Keratinocyte (primary cell): ENCODE measurements around the gene SMAD3. TPM values are rescaled to one million over a fixed set of nuclear protein-coding genes. Genes with fewer than 3 reads are reported as not detected.

Experiments used
- DNase-seq: peaks from one replicate; pipeline ENCODE4 v3.0.0-alpha.2; 2011; ENCODE audit warnings: low read depth, missing footprints, low spot score
- FAIRE-seq: peaks from 2 replicates; lab custom pipeline; 2011; peaks lifted over from hg19 to GRCh38; lab: Jason Lieb, UNC
- H2AFZ ChIP-seq: 2 replicates; pipeline ENCODE4 v1.6.0; 2012; ENCODE audit warnings: low read length, control low read depth, inconsistent platforms; ENCODE audit not compliant: control insufficient read depth
- H3K27ac ChIP-seq: 2 replicates; pipeline ENCODE4 v1.5.1; 2011; ENCODE audit warnings: low read length; ENCODE audit not compliant: control insufficient read depth, insufficient read depth
- H3K27me3 ChIP-seq: 3 replicates; pipeline ENCODE4 v1.6.0; 2011; ENCODE audit warnings: low read length; ENCODE audit not compliant: control insufficient read depth, insufficient read depth; ENCODE audit errors: extremely low read depth
- H3K36me3 ChIP-seq, 2 experiments: 2 replicates in 1 of 2; 3 replicates in 1 of 2; pipeline ENCODE4 v1.5.1; 2011; ENCODE audit warnings: low read length in 2 of 2, mild to moderate bottlenecking in 1 of 2; ENCODE audit not compliant: control insufficient read depth in 2 of 2, insufficient read depth in 2 of 2; ENCODE audit errors: extremely low read depth in 1 of 2
- H3K4me1 ChIP-seq: 3 replicates; pipeline ENCODE4 v1.5.1; 2011; ENCODE audit warnings: low read length; ENCODE audit not compliant: control insufficient read depth, insufficient read depth; ENCODE audit errors: extremely low read depth
- H3K4me2 ChIP-seq: 3 replicates; pipeline ENCODE4 v1.6.0; 2011; ENCODE audit warnings: low read depth, low read length; ENCODE audit not compliant: control insufficient read depth, insufficient read depth; ENCODE audit errors: extremely low read depth
- H3K4me3 ChIP-seq, 3 experiments: fragments of 200-600 bp in 1 of 3; sonication (generic) in 1 of 3; 2 replicates in 2 of 3; 3 replicates in 1 of 3; pipeline ENCODE4 v1.5.1; 2011 to 2016; ENCODE audit warnings: low read length in 3 of 3, mild to moderate bottlenecking in 3 of 3, control low read depth in 2 of 3, inconsistent platforms in 1 of 3, low read depth in 1 of 3, mixed read lengths in 1 of 3, mixed run types in 1 of 3, moderate library complexity in 1 of 3; ENCODE audit not compliant: control insufficient read depth in 2 of 3, insufficient read depth in 2 of 3; ENCODE audit errors: extremely low read depth in 1 of 3
- H3K79me2 ChIP-seq: 2 replicates; pipeline ENCODE4 v1.6.0; 2012; ENCODE audit warnings: low read length; ENCODE audit not compliant: control insufficient read depth, insufficient read depth
- H3K9ac ChIP-seq: 3 replicates; pipeline ENCODE4 v1.6.0; 2011; ENCODE audit warnings: low read length; ENCODE audit not compliant: control insufficient read depth, insufficient read depth; ENCODE audit errors: extremely low read depth
- H3K9me1 ChIP-seq: 3 replicates; pipeline ENCODE4 v1.6.0; 2011; ENCODE audit warnings: low read length; ENCODE audit not compliant: control insufficient read depth, insufficient read depth; ENCODE audit errors: extremely low read depth
- H3K9me3 ChIP-seq: 2 replicates; pipeline ENCODE4 v1.5.1; 2012; ENCODE audit warnings: low read depth, low read length; ENCODE audit not compliant: control insufficient read depth
- H4K20me1 ChIP-seq: 3 replicates; pipeline ENCODE4 v1.6.0; 2011; ENCODE audit warnings: low read length; ENCODE audit not compliant: control insufficient read depth, insufficient read depth; ENCODE audit errors: extremely low read depth
- CTCF ChIP-seq, 3 experiments: IDR thresholded peaks in 1 of 3; conservative IDR thresholded peaks in 1 of 3; optimal IDR thresholded peaks in 1 of 3; 2 replicates in 2 of 3; 3 replicates in 1 of 3; pipeline versions ENCODE3 to v1.5.1; 2011; ENCODE audit warnings: low read length in 3 of 3, mild to moderate bottlenecking in 3 of 3, moderate library complexity in 2 of 3, control low read depth in 1 of 3, inconsistent platforms in 1 of 3; ENCODE audit not compliant: insufficient read depth in 2 of 3; ENCODE audit errors: extremely low read depth in 1 of 3
- EZH2 ChIP-seq: IDR thresholded peaks from one replicate; pipeline ENCODE4 v1.6.1; 2012; ENCODE audit warnings: inconsistent platforms, mild to moderate bottlenecking, low read length, moderate library complexity
- dilution Hi-C: fragments of 300-500 bp; cut with MboI; formaldehyde crosslinking; loops from one replicate; pipeline ENCODE4 v1.7.0; 2020; ENCODE audit warnings: low sequenced_read_pairs; ENCODE audit not compliant: extremely low pct_ligation_motif_present
- polyA plus RNA-seq, 5 experiments: library from polyadenylated mRNA; depleted of rRNA in 3 of 5; stranded (reverse) in 3 of 5; stranded (forward) in 1 of 5; unstranded in 1 of 5; fragments of >200 nt; gene quantifications; 1 replicate in 1 of 5; 2 replicates in 3 of 5; 3 replicates in 1 of 5; pipeline versions ENCODE4 v1.2.1 to v1.2.3, GENCODE V29; 2011 to 2012; ENCODE audit warnings: missing spikeins in 2 of 5, low read depth in 1 of 5, low replicate concordance in 1 of 5

Gene SMAD3
- polyA plus RNA-seq, 1 donor (not counting 4 experiments of a cell fraction or from before 2014, with no cell fraction given): 33.7 TPM

- dilution Hi-C loops: no loop called here
- peak overlapping the region; percentile 50 for H3K27ac ChIP-seq
- H3K4me2 ChIP-seq: peak overlapping the region; percentile 22
- H3K27me3 ChIP-seq: no peaks in the 10 kb centered on the region
- peaks cover 76% of the 10 kb centered on the region for H3K4me1 ChIP-seq
- H3K4me3 ChIP-seq: no peak overlapping the region
- no peak for FAIRE-seq
- no peaks in the 10 kb centered on the region for H3K9me3 ChIP-seq
- no peak for DNase-seq
- H3K79me2 ChIP-seq: peaks cover 96% of the 10 kb centered on the region
- no peak overlapping the region for H3K9ac ChIP-seq
- peaks cover 9% of the 10 kb centered on the region for H4K20me1 ChIP-seq
- no peak overlapping the region for H2AFZ ChIP-seq
- TF ChIP-seq CTCF (optimal IDR thresholded peaks at IDR 0.05 in 1 of 3, IDR thresholded peaks at IDR 0.05 in 1 of 3, conservative IDR thresholded peaks at IDR 0.05 in 1 of 3; ENCODE audit: extremely low read depth in 1 of 3, insufficient read depth in 2 of 3, low read length in 3 of 3) (peak in 2 of 3 experiments; percentile 22 to 58), EZH2 (no peak)
- peaks cover 18% of the 10 kb centered on the region for H3K9me1 ChIP-seq
- H3K36me3 ChIP-seq: peaks cover 5 to 33% of the 10 kb centered on the region in 2 experiments
Measured at GRCh38 chr15:67080900-67081431, 15.6 kb downstream of the SMAD3 start.

- DNase-seq (no peak), FAIRE-seq (no peak)
- H3K9me1 ChIP-seq: peaks cover 14% of the 10 kb centered on the region
- H3K4me3 ChIP-seq: no peak overlapping the region
- H3K4me2 ChIP-seq: peak overlapping the region; percentile 14
- dilution Hi-C loops: no loop called here
- no peaks in the 10 kb centered on the region for H3K9me3 ChIP-seq
- no peaks in the 10 kb centered on the region for H3K27me3 ChIP-seq
- TF ChIP-seq CTCF (optimal IDR thresholded peaks at IDR 0.05 in 1 of 3, IDR thresholded peaks at IDR 0.05 in 1 of 3, conservative IDR thresholded peaks at IDR 0.05 in 1 of 3; ENCODE audit: extremely low read depth in 1 of 3, insufficient read depth in 2 of 3, low read length in 3 of 3) (no peak), EZH2 (no peak)
- H4K20me1 ChIP-seq: peaks cover 6% of the 10 kb centered on the region
- no peak overlapping the region for H3K9ac ChIP-seq
- H2AFZ ChIP-seq: no peak overlapping the region
- peaks cover 96% of the 10 kb centered on the region for H3K79me2 ChIP-seq
- H3K27ac ChIP-seq: no peak overlapping the region
- H3K4me1 ChIP-seq: peaks cover 76% of the 10 kb centered on the region
- peaks cover 7 to 34% of the 10 kb centered on the region in 2 experiments for H3K36me3 ChIP-seq
Measured at GRCh38 chr15:67082007-67082536, 16.7 kb downstream of the SMAD3 start.
